Measurements from ENCODE around the gene RAPGEF2.
A peak's percentile ranks its signal among the peaks of the same experiment; 100 is the strongest.
"Not testable (repeated sequence)": the region's sequence is repeated elsewhere in the genome, so short reads cannot be mapped to it uniquely, and the experiment has no call there.

Gene RAPGEF2

GRCh38 chr4:159101988-159102621, 774 bp upstream of the RAPGEF2 start:
- DNase-seq: no peak

GRCh38 chr4:159103384-159103990, 608 bp downstream of the RAPGEF2 start:
- peak in 4 of 5 experiments; percentile 12 to 52 (median 32) for DNase-seq

GRCh38 chr4:159104694-159105414, 2.0 kb downstream of the RAPGEF2 start:
- no peak for DNase-seq

GRCh38 chr4:159105761-159106243, 2.9 kb downstream of the RAPGEF2 start:
- DNase-seq: peak in 1 of 5 experiments; percentile 18

- DNase-seq: no peak
Measured at GRCh38 chr4:159106636-159107035, 3.8 kb downstream of the RAPGEF2 start.

GRCh38 chr4:159107203-159107925, 4.5 kb downstream of the RAPGEF2 start:
- peak in 1 of 5 experiments; percentile 44 for DNase-seq

- no peak for DNase-seq
Measured at GRCh38 chr4:159108124-159108523, 5.2 kb downstream of the RAPGEF2 start.

GRCh38 chr4:159110961-159111360, 8.1 kb downstream of the RAPGEF2 start:
- DNase-seq: no peak

GRCh38 chr4:159111416-159111815, 8.5 kb downstream of the RAPGEF2 start:
- no peak for DNase-seq

- DNase-seq: not testable (repeated sequence)
Measured at GRCh38 chr4:159113366-159113765, 10.5 kb downstream of the RAPGEF2 start.

- DNase-seq: not testable (repeated sequence)
Measured at GRCh38 chr4:159116098-159116497, 13.2 kb downstream of the RAPGEF2 start.

GRCh38 chr4:159116693-159117092, 13.8 kb downstream of the RAPGEF2 start:
- not testable (repeated sequence) for DNase-seq

GRCh38 chr4:159117564-159117963, 14.7 kb downstream of the RAPGEF2 start:
- DNase-seq: peak in 1 of 5 experiments; percentile 12

GRCh38 chr4:159117968-159118367, 15.1 kb downstream of the RAPGEF2 start:
- DNase-seq: peak in 2 of 5 experiments; percentile 4 to 60

GRCh38 chr4:159121371-159121770, 18.5 kb downstream of the RAPGEF2 start:
- no peak for DNase-seq

GRCh38 chr4:159126716-159127115, 23.8 kb downstream of the RAPGEF2 start:
- peak in 1 of 5 experiments; percentile 77 for DNase-seq

GRCh38 chr4:159127745-159128518, 25.1 kb downstream of the RAPGEF2 start:
- DNase-seq: no peak

GRCh38 chr4:159129814-159130550, 27.1 kb downstream of the RAPGEF2 start:
- no peak for DNase-seq

GRCh38 chr4:159131564-159131963, 28.7 kb downstream of the RAPGEF2 start:
- DNase-seq: no peak

- no peak for DNase-seq
Measured at GRCh38 chr4:159134429-159134828, 31.6 kb downstream of the RAPGEF2 start.

GRCh38 chr4:159137176-159137575, 34.3 kb downstream of the RAPGEF2 start:
- no peak for DNase-seq

Data from T-helper 2 cell (primary cell).